Testis (tissue), 3 donors: ENCODE measurements around the gene CETP. TPM values are rescaled to one million over a fixed set of nuclear protein-coding genes. Genes with fewer than 3 reads are reported as not detected.

Experiments
- DNase-seq: peaks from one replicate; pipeline ENCODE4 v3.0.0-alpha.2; 2019
- H3K27ac ChIP-seq, 2 donors: fragments of 200-600 bp; sonication (generic); one replicate each; pipeline ENCODE4 v1.5.1; 2019
- H3K27me3 ChIP-seq: fragments of 200-600 bp; sonication (generic); one replicate; pipeline ENCODE4 v1.5.1; 2019
- H3K36me3 ChIP-seq: fragments of 200-600 bp; sonication (generic); one replicate; pipeline ENCODE4 v1.5.1; 2017; ENCODE audit warnings: low read depth; ENCODE audit errors: missing control alignments
- H3K4me1 ChIP-seq: fragments of 200-600 bp; sonication (generic); one replicate; pipeline ENCODE4 v1.5.1; 2019
- H3K4me3 ChIP-seq, 2 donors: fragments of 200-600 bp; sonication (generic); one replicate each; pipeline ENCODE4 v1.5.1; 2017 to 2019
- H3K9me3 ChIP-seq: fragments of 200-600 bp; sonication (generic); one replicate; pipeline ENCODE4 v1.5.1; 2017
- CTCF ChIP-seq, 3 experiments: fragments of 450-650 bp in 2 of 3; fragments of 200-600 bp in 1 of 3; sonication (generic) in 1 of 3; IDR thresholded peaks; one replicate each; pipeline ENCODE4 v1.5.1; 2016 to 2019; ENCODE audit warnings: antibody characterized with exemption in 3 of 3, mild to moderate bottlenecking in 2 of 3, moderate library complexity in 1 of 3
- POLR2A ChIP-seq: fragments of 450-650 bp; IDR thresholded peaks from one replicate; pipeline ENCODE4 v1.6.1; 2017; ENCODE audit warnings: antibody characterized with exemption, mild to moderate bottlenecking, moderate library complexity
- WGBS, 2 donors: methylation state at CpG; one replicate each; pipeline ENCODE4 v1.1.5; 2018; 5-methylcytosine and 5-hydroxymethylcytosine counted together
- intact Hi-C: fragments of 100-400 bp; cut with DNase I; formaldehyde crosslinking; loops from one replicate; pipeline ENCODE4 v1.15.1; 2023; ENCODE audit warnings: low total_unique reads
- polyA plus RNA-seq: library from polyadenylated mRNA; stranded (reverse); fragments of 350-450 nt; fragmentation: Illumina TruSeq; extraction: RNeasy Lipid Tissue Mini Kit (QIAGEN cat#74804); gene quantifications from one replicate; pipeline ENCODE4 v1.2.3, GENCODE V29; 2014; ENCODE audit warnings: low read depth, low replicate concordance; ENCODE audit not compliant: insufficient read depth
- total RNA-seq, 2 donors: library from RNA; depleted of rRNA; stranded (reverse); fragments of >200 nt; gene quantifications; one replicate each; pipeline ENCODE4 v1.2.3, GENCODE V29; 2016

CETP gene
- total and polyA plus RNA-seq, 3 donors from 2014 or later = 0.24 to 0.69 (median 0.50) TPM

DNA sequence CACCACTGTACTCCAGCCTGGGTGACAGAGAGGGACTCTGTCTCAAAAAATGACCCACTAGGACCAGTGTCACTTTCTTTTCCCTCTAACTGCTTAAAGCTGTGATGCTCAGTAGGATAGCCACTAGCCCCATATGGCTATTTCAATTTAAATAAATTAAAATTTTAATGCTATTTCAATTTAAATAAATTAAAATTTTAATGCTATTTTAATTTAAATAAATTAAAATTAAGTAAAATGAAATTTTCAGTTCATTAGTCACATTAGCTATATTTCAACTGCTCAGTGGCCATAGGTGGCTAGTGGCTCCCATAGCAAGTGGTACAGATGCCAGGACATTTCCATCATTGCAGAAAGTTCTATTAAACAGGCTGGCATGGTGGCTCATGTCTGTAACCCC is 70.6 kb downstream of the CETP start:
- intact Hi-C loops = no loop called here
- Histone ChIP-seq H3K27me3 (no peaks in the 10 kb centered on the region), H3K27ac (no peak overlapping the region), H3K4me3 (no peak overlapping the region), H3K36me3 (no peaks in the 10 kb centered on the region), H3K9me3 (no peaks in the 10 kb centered on the region), H3K4me1 (no peaks in the 10 kb centered on the region)
- TF ChIP-seq POLR2A = no peak
- no peak for TF ChIP-seq CTCF (IDR thresholded peaks at IDR 0.05)
- DNase-seq = no peak

DNA sequence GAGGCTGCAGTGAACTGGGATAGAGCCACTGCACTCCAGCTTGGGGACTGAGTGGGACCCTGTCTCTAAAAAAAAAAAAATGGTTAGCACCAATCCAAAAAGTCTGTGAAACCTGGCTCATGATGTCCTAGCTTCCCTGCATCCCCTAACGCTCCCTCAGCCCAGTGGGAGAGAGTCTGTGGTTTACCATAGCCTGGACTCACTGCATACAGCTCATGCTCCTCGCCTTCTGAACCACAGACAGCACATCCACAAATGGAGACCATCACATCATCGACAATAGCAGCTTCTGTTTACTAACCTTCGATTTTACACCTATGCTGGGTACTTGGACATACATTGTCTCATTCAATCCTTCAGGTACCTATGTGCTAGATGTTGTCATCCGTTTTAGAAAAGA is 71.2 kb downstream of the CETP start:
- DNase-seq = no peak
- Histone ChIP-seq H3K27me3 (no peaks in the 10 kb centered on the region), H3K27ac (no peak overlapping the region), H3K4me3 (no peak overlapping the region), H3K4me1 (no peaks in the 10 kb centered on the region), H3K36me3 (no peaks in the 10 kb centered on the region), H3K9me3 (no peaks in the 10 kb centered on the region)
- intact Hi-C loops = no loop called here
- 95 to 96% methylated on average over 5 of the region's 5 CpGs for WGBS, 2 donors
- no peak for TF ChIP-seq POLR2A
- no peak for TF ChIP-seq CTCF (IDR thresholded peaks at IDR 0.05)

Other genes with a start within 250 kb of the CETP start
- 100 to 1,000 TPM in 1 of 2 donors, 10 to 100 TPM in 1; 94.2 to 102 TPM for gene NUP93, start 231.8 kb upstream of the CETP start, total RNA-seq
- gene NUP93, start 231.8 kb upstream of the CETP start, polyA plus RNA-seq = 147 TPM
- gene SLC12A3, start 96.7 kb upstream of the CETP start, total RNA-seq = 1 to 10 TPM in 1 of 2 donors, under 1 TPM in 1; 0.16 to 1.1 TPM
- 0.16 TPM for gene SLC12A3, start 96.7 kb upstream of the CETP start, polyA plus RNA-seq
- 10 to 100 TPM; 68.0 to 90.8 TPM for gene HERPUD1, start 29.8 kb upstream of the CETP start, total RNA-seq
- gene HERPUD1, start 29.8 kb upstream of the CETP start, polyA plus RNA-seq = 88.9 TPM
- gene NLRC5, start 27.6 kb downstream of the CETP start, total RNA-seq = 10 to 100 TPM; 12.0 to 14.9 TPM
- 10.3 TPM for gene NLRC5, start 27.6 kb downstream of the CETP start, polyA plus RNA-seq
- 10 to 100 TPM; 18.3 to 25.2 TPM for gene CPNE2, start 130.6 kb downstream of the CETP start, total RNA-seq
- 51.8 TPM for gene CPNE2, start 130.6 kb downstream of the CETP start, polyA plus RNA-seq
- gene PSME3IP1, start 224.1 kb downstream of the CETP start, total RNA-seq = 100 to 1,000 TPM in 1 of 2 donors, 10 to 100 TPM in 1; 96.4 to 122 TPM
- gene PSME3IP1, start 224.1 kb downstream of the CETP start, polyA plus RNA-seq = 224 TPM
- 10 to 100 TPM; 73.3 to 81.2 TPM for gene RSPRY1, start 224.4 kb downstream of the CETP start, total RNA-seq
- gene RSPRY1, start 224.4 kb downstream of the CETP start, polyA plus RNA-seq = 53.0 TPM